ENCODE results near the gene PNMA8B.

DNA sequence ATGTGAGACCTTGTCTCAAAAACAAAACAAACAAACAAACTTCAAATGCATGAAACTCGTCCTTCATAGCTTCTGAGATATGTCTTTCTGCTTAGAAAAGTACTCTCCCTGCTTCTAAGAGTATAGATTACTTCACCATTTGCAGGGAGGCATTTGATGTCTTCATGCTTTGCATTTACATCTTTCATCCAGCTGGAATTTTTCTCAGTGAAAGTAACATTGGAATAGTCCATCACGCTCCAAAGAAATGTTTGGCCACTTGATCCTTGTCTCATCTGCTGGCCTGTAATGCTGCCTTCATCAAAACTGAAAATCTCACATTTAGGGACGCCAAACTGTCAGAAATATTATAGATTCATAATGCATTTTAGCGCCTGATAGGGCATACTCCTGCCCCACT, 43.5 kb downstream of the PNMA8B start:
- TF ChIP-seq, protein P1, sequence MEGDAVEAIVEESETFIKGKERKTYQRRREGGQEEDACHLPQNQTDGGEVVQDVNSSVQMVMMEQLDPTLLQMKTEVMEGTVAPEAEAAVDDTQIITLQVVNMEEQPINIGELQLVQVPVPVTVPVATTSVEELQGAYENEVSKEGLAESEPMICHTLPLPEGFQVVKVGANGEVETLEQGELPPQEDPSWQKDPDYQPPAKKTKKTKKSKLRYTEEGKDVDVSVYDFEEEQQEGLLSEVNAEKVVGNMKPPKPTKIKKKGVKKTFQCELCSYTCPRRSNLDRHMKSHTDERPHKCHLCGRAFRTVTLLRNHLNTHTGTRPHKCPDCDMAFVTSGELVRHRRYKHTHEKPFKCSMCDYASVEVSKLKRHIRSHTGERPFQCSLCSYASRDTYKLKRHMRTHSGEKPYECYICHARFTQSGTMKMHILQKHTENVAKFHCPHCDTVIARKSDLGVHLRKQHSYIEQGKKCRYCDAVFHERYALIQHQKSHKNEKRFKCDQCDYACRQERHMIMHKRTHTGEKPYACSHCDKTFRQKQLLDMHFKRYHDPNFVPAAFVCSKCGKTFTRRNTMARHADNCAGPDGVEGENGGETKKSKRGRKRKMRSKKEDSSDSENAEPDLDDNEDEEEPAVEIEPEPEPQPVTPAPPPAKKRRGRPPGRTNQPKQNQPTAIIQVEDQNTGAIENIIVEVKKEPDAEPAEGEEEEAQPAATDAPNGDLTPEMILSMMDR (IDR thresholded peaks at IDR 0.05), result no peak
- no peak for TF ChIP-seq EZH2 (IDR thresholded peaks at IDR 0.05)
